ENCODE results near the gene REX1BD.

Gene REX1BD

DNA sequence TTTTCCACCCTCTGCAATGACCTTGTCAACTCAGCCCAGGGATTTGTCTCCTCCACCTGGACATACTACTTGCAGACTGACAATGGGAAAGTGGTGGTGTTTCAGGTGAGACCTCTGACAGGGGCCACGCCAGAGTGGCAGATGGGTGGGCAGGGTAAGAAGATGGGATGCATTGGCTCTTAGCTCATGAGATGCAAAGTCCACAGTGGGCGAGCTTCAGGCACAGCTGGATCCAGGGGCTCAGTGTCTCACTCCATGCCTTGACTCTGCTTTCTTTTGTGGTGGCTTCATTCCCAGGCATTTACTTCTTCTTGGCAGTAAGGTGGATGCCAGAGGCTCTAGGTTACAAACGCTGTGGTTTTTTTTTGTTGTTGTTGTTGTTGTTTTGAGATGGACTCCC, 27.4 kb downstream of the REX1BD start:
- H3K36me3 ChIP-seq (replicated peaks): no peaks in the 10 kb centered on the region
- no peak overlapping the region for H3K4me3 ChIP-seq (ENCODE audit: low read depth, low read length)
- H3K27me3 ChIP-seq (replicated peaks): peaks cover 41% of the 10 kb centered on the region
- H3K27ac ChIP-seq: no peak overlapping the region
- DNase-seq: no peak
- in situ Hi-C loops (cut with HindIII; ENCODE audit: low pct_ligation_motif_present, low sequenced_read_pairs): no loop called here
- TF ChIP-seq, protein P1, sequence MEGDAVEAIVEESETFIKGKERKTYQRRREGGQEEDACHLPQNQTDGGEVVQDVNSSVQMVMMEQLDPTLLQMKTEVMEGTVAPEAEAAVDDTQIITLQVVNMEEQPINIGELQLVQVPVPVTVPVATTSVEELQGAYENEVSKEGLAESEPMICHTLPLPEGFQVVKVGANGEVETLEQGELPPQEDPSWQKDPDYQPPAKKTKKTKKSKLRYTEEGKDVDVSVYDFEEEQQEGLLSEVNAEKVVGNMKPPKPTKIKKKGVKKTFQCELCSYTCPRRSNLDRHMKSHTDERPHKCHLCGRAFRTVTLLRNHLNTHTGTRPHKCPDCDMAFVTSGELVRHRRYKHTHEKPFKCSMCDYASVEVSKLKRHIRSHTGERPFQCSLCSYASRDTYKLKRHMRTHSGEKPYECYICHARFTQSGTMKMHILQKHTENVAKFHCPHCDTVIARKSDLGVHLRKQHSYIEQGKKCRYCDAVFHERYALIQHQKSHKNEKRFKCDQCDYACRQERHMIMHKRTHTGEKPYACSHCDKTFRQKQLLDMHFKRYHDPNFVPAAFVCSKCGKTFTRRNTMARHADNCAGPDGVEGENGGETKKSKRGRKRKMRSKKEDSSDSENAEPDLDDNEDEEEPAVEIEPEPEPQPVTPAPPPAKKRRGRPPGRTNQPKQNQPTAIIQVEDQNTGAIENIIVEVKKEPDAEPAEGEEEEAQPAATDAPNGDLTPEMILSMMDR (IDR thresholded peaks at IDR 0.05; ENCODE audit: low read depth, low read length, missing control alignments): no peak

DNA sequence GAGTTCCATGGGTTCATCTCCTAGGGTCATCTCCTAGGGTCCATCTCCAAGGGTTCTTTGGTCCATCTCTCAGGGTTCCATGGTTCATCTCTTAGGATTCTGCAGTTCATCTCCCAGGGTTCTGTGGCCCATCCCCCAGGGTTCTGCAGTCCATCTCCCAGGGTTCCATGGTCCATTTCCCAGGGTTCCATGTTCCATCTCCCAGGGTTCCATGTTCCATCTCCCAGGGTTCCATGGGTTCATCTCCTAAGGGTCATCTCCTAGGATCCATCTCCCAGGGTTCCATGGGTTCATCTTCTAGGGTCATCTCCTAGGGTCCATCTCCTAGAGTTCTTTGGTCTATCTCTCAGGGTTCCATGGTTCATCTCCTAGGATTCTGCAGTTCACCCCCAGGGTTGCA, 29.0 kb downstream of the REX1BD start:
- Histone ChIP-seq H3K27me3 (replicated peaks) (peaks cover 27% of the 10 kb centered on the region), H3K36me3 (replicated peaks) (no peaks in the 10 kb centered on the region), H3K27ac (no peak overlapping the region), H3K4me3 (ENCODE audit: low read depth, low read length) (no peak overlapping the region)
- in situ Hi-C loops (cut with HindIII; ENCODE audit: low pct_ligation_motif_present, low sequenced_read_pairs): no loop called here
- TF ChIP-seq, protein P1 (IDR thresholded peaks at IDR 0.05; ENCODE audit: low read depth, low read length, missing control alignments): no peak
- DNase-seq: no peak

DNA sequence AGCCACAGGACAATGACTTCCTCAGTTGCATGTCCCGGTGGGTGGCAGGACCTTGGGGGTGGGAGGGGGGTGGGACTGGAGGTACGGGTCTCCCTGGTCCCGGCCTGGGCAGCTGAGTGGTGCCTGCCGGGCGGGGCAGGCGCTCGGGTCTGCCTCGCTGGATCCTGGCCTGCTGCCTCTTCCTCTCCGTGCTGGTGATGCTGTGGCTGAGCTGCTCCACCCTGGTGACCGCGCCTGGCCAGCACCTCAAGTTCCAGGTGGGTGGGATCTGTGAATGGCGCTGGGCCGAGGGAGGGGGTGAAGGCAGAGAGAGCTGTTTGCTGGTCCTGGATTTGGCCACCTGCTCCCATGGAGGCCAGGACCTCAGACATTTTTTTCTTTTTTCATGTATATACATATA, 29.6 kb downstream of the REX1BD start:
- Histone ChIP-seq H3K4me3 (ENCODE audit: low read depth, low read length) (no peak overlapping the region), H3K27me3 (replicated peaks) (peaks cover 21% of the 10 kb centered on the region), H3K27ac (no peak overlapping the region), H3K36me3 (replicated peaks) (no peaks in the 10 kb centered on the region)
- DNase-seq: no peak
- in situ Hi-C loops (cut with HindIII; ENCODE audit: low pct_ligation_motif_present, low sequenced_read_pairs): no loop called here
- TF ChIP-seq, protein P1 (IDR thresholded peaks at IDR 0.05; ENCODE audit: low read depth, low read length, missing control alignments): no peak

DNA sequence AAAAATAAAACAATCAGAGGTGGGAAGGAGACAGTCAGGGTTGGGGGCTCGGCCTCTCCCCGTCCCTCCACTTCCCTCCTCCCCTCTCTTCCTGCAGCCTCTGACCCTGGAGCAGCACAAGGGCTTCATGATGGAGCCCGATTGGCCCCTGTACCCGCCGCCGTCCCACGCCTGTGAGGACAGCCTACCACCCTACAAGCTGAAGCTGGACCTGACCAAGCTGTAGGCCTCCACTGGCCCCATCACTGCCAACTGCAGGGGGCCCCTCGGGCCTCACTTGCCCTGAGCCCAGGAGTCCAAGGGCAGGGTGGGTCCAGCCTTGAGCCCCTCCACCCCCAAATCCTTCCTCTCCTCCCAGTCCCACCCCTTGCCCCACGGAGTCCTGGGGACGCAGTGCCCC, 31.7 kb downstream of the REX1BD start:
- TF ChIP-seq, protein P1 (IDR thresholded peaks at IDR 0.05; ENCODE audit: low read depth, low read length, missing control alignments): no peak
- no peak overlapping the region for H3K27ac ChIP-seq
- in situ Hi-C loops (cut with HindIII; ENCODE audit: low pct_ligation_motif_present, low sequenced_read_pairs): no loop called here
- no peak for DNase-seq
- peaks cover 2% of the 10 kb centered on the region for H3K27me3 ChIP-seq (replicated peaks)
- no peaks in the 10 kb centered on the region for H3K36me3 ChIP-seq (replicated peaks)
- no peak overlapping the region for H3K4me3 ChIP-seq (ENCODE audit: low read depth, low read length)

DNA sequence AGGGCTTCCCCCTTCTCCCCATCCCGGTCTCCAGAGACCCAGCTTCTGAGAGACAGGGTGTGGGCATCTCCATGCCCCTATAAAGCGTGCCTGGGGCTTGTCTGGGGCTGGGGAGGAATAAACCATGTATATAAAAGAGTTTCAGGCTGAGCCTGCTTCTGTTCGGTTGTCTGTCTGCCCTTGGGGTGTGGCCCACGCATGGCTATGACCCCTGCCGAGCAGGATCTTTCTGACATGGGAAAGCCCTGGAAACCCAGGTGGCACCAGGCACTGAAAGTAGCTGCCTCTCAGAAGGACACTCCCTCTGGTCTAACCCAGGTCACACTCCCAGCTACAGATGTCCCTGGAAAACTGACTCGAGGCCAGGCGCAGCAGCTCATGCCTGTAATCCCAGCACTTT, 32.3 kb downstream of the REX1BD start:
- H3K36me3 ChIP-seq (replicated peaks): no peaks in the 10 kb centered on the region
- H3K4me3 ChIP-seq (ENCODE audit: low read depth, low read length): no peak overlapping the region
- no peak overlapping the region for H3K27ac ChIP-seq
- no peak for DNase-seq
- in situ Hi-C loops (cut with HindIII; ENCODE audit: low pct_ligation_motif_present, low sequenced_read_pairs): no loop called here
- TF ChIP-seq, protein P1 (IDR thresholded peaks at IDR 0.05; ENCODE audit: low read depth, low read length, missing control alignments): no peak
- H3K27me3 ChIP-seq (replicated peaks): no peaks in the 10 kb centered on the region

DNA sequence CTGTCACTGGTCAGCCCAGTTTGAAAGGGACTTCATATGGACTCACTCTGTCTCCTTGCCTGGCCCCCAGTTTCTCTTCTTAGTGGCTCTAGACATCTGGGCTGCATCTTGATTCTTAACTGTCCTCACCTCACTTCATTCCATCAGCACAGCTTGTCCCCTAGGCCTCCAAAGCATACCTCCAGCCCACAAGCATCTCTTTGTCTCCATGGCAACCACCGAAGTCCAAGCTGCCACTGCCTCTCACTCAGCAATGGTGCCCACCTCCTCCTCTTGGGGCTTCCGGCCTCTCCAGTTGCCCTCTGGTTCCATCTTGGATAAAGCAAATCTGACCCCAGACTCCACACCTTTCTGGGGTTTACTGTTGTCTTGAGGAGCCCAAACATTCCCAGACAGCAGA, 38.3 kb downstream of the REX1BD start:
- Histone ChIP-seq H3K4me3 (ENCODE audit: low read depth, low read length) (no peak overlapping the region), H3K36me3 (replicated peaks) (no peaks in the 10 kb centered on the region), H3K27me3 (replicated peaks) (no peaks in the 10 kb centered on the region), H3K27ac (no peak overlapping the region)
- no peak for DNase-seq
- in situ Hi-C loops (cut with HindIII; ENCODE audit: low pct_ligation_motif_present, low sequenced_read_pairs): no loop called here
- TF ChIP-seq, protein P1 (IDR thresholded peaks at IDR 0.05; ENCODE audit: low read depth, low read length, missing control alignments): no peak
